Measurements from ENCODE around the gene MAMSTR. TPM values are rescaled to one million over a fixed set of nuclear protein-coding genes. Genes with fewer than 3 reads are reported as not detected.
A peak's percentile ranks its signal among the peaks of the same experiment; 100 is the strongest.
"Not testable (repeated sequence)": the region's sequence is repeated elsewhere in the genome, so short reads cannot be mapped to it uniquely, and the experiment has no call there.

The MAMSTR gene
- total RNA-seq, 8 experiments from 2014 or later: 0.71 to 5.0 (median 1.7) TPM

GRCh38 chr19:48722196-48722708 lies 2.7 kb upstream of the MAMSTR start:
- Histone ChIP-seq H3K4me1 (replicated peaks in 1 of 2) (peaks cover 20 to 27% of the 10 kb centered on the region in 2 donors), H3K27ac (no peak overlapping the region), H3K4me3 (no peak overlapping the region)
- in situ Hi-C loops (cut with MboI; ENCODE audit: low pct_unique_long_range_greater_than_20kb in 2 of 9, low sequenced_read_pairs in 9 of 9, unreplicated experiment in 9 of 9): no loop called here
- no peak for ATAC-seq (replicated peaks in 6 of 8)
- 40 to 100% (median 75%) methylated on average over 3 to 10 of the region's 11 CpGs; no CpG with 5 or more reads in 2 of the 10 experiments for WGBS, 10 experiments

DNA sequence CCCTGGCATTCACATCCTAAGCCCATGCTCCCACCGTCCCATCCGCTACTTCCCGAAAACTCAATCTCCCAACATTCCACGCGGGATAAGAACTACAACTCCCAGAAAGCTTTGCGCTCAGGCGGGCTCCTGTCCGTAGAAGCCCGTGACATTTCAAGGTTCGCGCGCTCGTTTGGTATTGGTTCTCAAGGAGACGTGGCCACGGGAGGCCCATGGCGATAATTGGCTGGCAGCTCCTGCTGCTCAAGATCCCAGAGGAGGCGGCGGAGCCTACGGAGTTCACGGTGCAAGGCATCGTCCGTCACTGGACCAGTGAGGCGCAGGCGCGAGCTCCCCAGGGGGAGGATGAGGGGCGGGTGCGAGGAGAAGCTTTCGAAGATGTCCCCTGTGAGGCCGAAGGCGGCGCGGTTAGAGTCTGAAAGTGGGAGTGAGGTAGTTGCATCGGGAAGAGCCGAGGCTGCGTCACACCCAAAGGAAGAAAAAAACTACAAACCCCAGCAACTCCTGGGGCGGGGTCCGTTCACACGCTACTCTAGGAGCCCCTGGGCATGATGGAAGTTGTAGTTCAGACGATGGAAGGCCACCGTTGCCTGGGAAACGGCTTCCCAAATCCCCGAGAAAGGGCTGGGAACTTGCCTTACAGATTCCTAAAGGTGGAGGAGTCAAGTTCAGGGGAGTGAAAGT lies 1.2 kb upstream of the MAMSTR start:
- H3K27ac ChIP-seq: peak overlapping the region; percentile 82 to 87
- peak overlapping the region; percentile 50 to 81 (median 56) for H3K4me3 ChIP-seq

DNA sequence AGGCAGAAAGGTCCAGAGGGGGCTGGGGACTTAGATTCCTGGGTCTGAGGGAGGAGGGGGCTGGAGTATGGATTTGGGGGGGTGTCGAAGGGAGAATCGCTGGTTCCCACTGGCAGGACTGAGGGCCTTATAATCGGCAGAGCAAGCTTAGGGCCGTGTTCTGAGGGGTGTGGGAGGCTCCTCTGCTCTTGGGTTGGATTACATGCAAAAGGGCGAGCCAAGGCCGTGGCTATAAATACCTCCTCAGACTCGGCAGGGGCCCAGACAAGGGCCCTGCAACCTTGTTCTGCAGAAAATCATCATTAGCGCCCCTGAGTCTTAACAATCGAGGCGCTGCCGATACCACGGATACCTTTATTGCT lies 707 bp upstream of the MAMSTR start:
- Histone ChIP-seq H3K4me3 (peak overlapping the region in 3 of 5 donors; percentile 50 to 56 (median 53)), H3K4me1 (replicated peaks in 1 of 2) (peaks cover 27 to 35% of the 10 kb centered on the region in 2 donors), H3K27ac (no peak overlapping the region)
- in situ Hi-C loops (cut with MboI; ENCODE audit: low pct_unique_long_range_greater_than_20kb in 2 of 9, low sequenced_read_pairs in 9 of 9, unreplicated experiment in 9 of 9): no loop called here
- peak in 5 of 8 experiments; percentile 0 to 27 (median 1) for ATAC-seq (replicated peaks in 6 of 8)
- 0 to 49% (median 7%) methylated on average over 2 to 5 of the region's 12 CpGs; no CpG with 5 or more reads in 5 of the 10 experiments for WGBS, 10 experiments

More for the DNA sequence above, 1.2 kb upstream of the MAMSTR start:
- peak; percentile 86 to 92 (median 89) for ATAC-seq (replicated peaks in 6 of 8)
- H3K4me1 ChIP-seq (replicated peaks in 1 of 2): peaks cover 30 to 37% of the 10 kb centered on the region in 2 donors
- 0 to 3% (median 1%) methylated on average over 5 to 20 of the region's 42 CpGs; no CpG with 5 or more reads in 5 of the 10 experiments for whole genome bisulfite sequencing, 10 experiments
- in situ Hi-C loops (cut with MboI; ENCODE audit: low pct_unique_long_range_greater_than_20kb in 2 of 9, low sequenced_read_pairs in 9 of 9, unreplicated experiment in 9 of 9): no loop called here

- peak overlapping the region in 1 of 2 donors; percentile 20 for H3K27ac ChIP-seq
These were observed 754 bp downstream of the MAMSTR start for GRCh38 chr19:48718711-48719231.

GRCh38 chr19:48718106-48718505 lies 1.4 kb downstream of the MAMSTR start:
- in situ Hi-C loops (cut with MboI; ENCODE audit: low pct_unique_long_range_greater_than_20kb in 2 of 9, low sequenced_read_pairs in 9 of 9, unreplicated experiment in 9 of 9); ATAC-seq (replicated peaks in 6 of 8); H3K4me3 ChIP-seq; H3K27ac ChIP-seq: not testable (repeated sequence)
- peaks cover 21 to 35% of the 10 kb centered on the region in 2 donors for H3K4me1 ChIP-seq (replicated peaks in 1 of 2)
- 89 to 100% (median 95%) methylated on average over 1 to 10 of the region's 13 CpGs; no CpG with 5 or more reads in 1 of the 10 experiments for whole genome bisulfite sequencing, 10 experiments

More at GRCh38 chr19:48718711-48719231, 754 bp downstream of the MAMSTR start:
- Histone ChIP-seq H3K4me1 (replicated peaks in 1 of 2) (peaks cover 21 to 35% of the 10 kb centered on the region in 2 donors), H3K4me3 (no peak overlapping the region)
- 17 to 100% (median 49%) methylated on average over 1 to 7 of the region's 15 CpGs; no CpG with 5 or more reads in 3 of the 10 experiments for WGBS, 10 experiments
- in situ Hi-C loops (cut with MboI; ENCODE audit: low pct_unique_long_range_greater_than_20kb in 2 of 9, low sequenced_read_pairs in 9 of 9, unreplicated experiment in 9 of 9): no loop called here
- ATAC-seq (replicated peaks in 6 of 8): no peak

- peak overlapping the region; percentile 30 to 66 for H3K27ac ChIP-seq
- in situ Hi-C loops (cut with MboI; ENCODE audit: low pct_unique_long_range_greater_than_20kb in 2 of 9, low sequenced_read_pairs in 9 of 9, unreplicated experiment in 9 of 9): no loop called here
- H3K4me1 ChIP-seq (replicated peaks in 1 of 2): peaks cover 24 to 40% of the 10 kb centered on the region in 2 donors
- ATAC-seq (replicated peaks in 6 of 8): peak in 6 of 8 experiments; percentile 2 to 17 (median 6)
- WGBS, 10 experiments: 0 to 100% (median 48%) methylated on average over 1 to 4 of the region's 24 CpGs
- H3K4me3 ChIP-seq: no peak overlapping the region
These were observed 2.8 kb downstream of the MAMSTR start for GRCh38 chr19:48716562-48717291.

GRCh38 chr19:48715681-48716171 lies 3.8 kb downstream of the MAMSTR start:
- H3K4me3 ChIP-seq: no peak overlapping the region

DNA sequence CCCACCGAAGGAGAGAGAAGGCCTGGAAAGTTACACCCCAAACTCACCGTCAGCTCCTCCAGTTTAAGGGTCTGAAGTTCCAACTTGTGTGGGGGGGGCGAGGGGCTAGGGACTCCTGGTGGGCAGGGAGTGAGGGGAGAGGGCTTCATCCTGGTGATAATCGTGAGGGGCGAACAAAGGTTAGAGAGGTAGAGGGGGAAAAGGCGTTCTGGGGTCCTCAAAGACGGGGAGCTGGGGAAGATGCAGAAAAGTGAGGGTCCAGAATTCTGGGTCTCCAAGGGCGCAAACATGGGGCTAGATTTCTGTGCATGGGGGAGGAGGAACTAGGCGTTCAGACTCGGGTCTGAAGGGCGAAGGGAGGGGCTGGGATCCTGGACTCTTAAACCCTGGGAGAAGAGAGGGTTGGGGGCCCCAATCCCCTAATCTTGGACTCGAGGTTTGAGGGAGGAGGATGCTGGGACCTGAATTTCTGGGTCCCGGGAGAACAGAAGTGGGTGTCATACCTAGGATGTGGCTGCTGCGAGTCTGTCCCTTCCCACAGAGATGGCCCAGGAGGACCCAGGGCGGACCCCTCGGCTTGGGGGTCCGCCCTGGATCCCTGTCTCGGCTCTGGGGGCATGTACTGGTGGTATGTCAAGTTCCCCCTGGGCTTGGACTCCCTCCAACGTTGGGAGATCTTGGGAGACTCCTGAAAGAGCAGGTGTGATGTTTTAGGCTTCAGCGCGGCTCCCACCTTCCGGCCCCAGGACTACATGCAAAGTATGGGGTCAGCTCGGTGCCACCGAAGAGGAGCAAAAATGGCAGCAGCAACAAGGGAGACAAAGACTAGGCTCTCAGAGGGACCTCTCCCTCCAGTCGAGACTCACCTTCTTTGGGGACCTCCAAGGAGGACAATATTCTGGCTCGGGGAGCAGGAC lies 4.5 kb downstream of the MAMSTR start:
- in situ Hi-C loops (cut with MboI; ENCODE audit: low pct_unique_long_range_greater_than_20kb in 2 of 9, low sequenced_read_pairs in 9 of 9, unreplicated experiment in 9 of 9): no loop called here
- 50 to 100% (median 77%) methylated on average over 1 to 7 of the region's 26 CpGs; no CpG with 5 or more reads in 4 of the 10 experiments for WGBS, 10 experiments
- Histone ChIP-seq H3K27ac (peak overlapping the region; percentile 46 to 62), H3K4me1 (replicated peaks in 1 of 2) (peaks cover 21 to 37% of the 10 kb centered on the region in 2 donors), H3K4me3 (peak overlapping the region; percentile 27 to 38 (median 32))
- ATAC-seq (replicated peaks in 6 of 8): no peak

More at GRCh38 chr19:48715681-48716171, 3.8 kb downstream of the MAMSTR start:
- 81 to 100% (median 88%) methylated on average over 1 to 8 of the region's 19 CpGs; no CpG with 5 or more reads in 5 of the 10 experiments for WGBS, 10 experiments
- in situ Hi-C loops (cut with MboI; ENCODE audit: low pct_unique_long_range_greater_than_20kb in 2 of 9, low sequenced_read_pairs in 9 of 9, unreplicated experiment in 9 of 9): no loop called here
- ATAC-seq (replicated peaks in 6 of 8): peak in 2 of 8 experiments; percentile 2 to 5
- Histone ChIP-seq H3K27ac (no peak overlapping the region), H3K4me1 (replicated peaks in 1 of 2) (peaks cover 24 to 40% of the 10 kb centered on the region in 2 donors)

GRCh38 chr19:48713864-48714755 lies 5.4 kb downstream of the MAMSTR start:
- Histone ChIP-seq H3K4me1 (replicated peaks in 1 of 2) (peaks cover 20 to 32% of the 10 kb centered on the region in 2 donors), H3K27ac (peak overlapping the region; percentile 46 to 62), H3K4me3 (peak overlapping the region; percentile 48 to 72 (median 53))
- ATAC-seq (replicated peaks in 6 of 8): peak; percentile 86 to 92 (median 89)
- in situ Hi-C loops (cut with MboI; ENCODE audit: low pct_unique_long_range_greater_than_20kb in 2 of 9, low sequenced_read_pairs in 9 of 9, unreplicated experiment in 9 of 9): no loop called here
- WGBS, 10 experiments: 0 to 3% (median 1%) methylated on average over 5 to 9 of the region's 67 CpGs; no CpG with 5 or more reads in 6 of the 10 experiments

- H3K27ac ChIP-seq: peak overlapping the region; percentile 41 to 59
- in situ Hi-C loops (cut with MboI; ENCODE audit: low pct_unique_long_range_greater_than_20kb in 2 of 9, low sequenced_read_pairs in 9 of 9, unreplicated experiment in 9 of 9): no loop called here
- ATAC-seq (replicated peaks in 6 of 8): no peak
- peak overlapping the region; percentile 48 to 72 (median 53) for H3K4me3 ChIP-seq
- 0 to 80% (median 21%) methylated on average over 2 to 5 of the region's 25 CpGs; no CpG with 5 or more reads in 2 of the 10 experiments for WGBS, 10 experiments
- H3K4me1 ChIP-seq (replicated peaks in 1 of 2): peaks cover 13 to 25% of the 10 kb centered on the region in 2 donors
These were observed 6.3 kb downstream of the MAMSTR start for GRCh38 chr19:48713041-48713863.

Data from motor neuron (in vitro differentiated cells).